Measurements from ENCODE around the gene PLPPR3. TPM values are rescaled to one million over a fixed set of nuclear protein-coding genes. Genes with fewer than 3 reads are reported as not detected.

The PLPPR3 gene
- total RNA-seq, 1 donor, result 0.36 TPM

DNA sequence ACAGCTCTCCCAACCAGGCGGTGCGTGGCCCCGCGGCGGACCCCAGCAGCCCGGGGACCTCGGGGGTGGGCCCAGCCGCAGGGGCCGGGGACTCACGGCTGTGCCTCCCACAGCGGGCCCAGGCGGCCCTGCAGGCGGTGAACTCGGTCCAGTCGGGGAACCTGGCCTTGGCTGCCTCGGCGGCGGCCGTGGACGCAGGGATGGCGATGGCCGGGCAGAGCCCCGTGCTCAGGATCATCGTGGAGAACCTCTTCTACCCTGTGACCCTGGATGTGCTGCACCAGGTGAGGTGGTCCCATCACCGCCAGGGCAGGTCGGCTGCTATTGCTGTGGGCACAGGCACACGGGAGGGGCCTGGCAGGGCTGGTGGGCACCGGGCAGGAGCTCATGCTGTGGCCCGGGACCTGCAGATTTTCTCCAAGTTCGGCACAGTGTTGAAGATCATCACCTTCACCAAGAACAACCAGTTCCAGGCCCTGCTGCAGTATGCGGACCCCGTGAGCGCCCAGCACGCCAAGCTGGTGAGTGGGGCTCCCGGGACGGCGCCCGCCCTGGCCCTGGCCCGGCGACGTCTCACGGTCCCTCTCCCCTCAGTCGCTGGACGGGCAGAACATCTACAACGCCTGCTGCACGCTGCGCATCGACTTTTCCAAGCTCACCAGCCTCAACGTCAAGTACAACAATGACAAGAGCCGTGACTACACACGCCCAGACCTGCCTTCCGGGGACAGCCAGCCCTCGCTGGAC, 17.2 kb downstream of the PLPPR3 start:
- Histone ChIP-seq H3K27ac (ENCODE audit: low read depth, low read length) (no peak overlapping the region), H2AFZ (ENCODE audit: low read length) (no peak overlapping the region), H3K36me3 (ENCODE audit: insufficient read depth, low read length) (peaks cover 88% of the 10 kb centered on the region), H3K9me3 (ENCODE audit: low read depth, low read length) (no peaks in the 10 kb centered on the region), H3K4me2 (ENCODE audit: insufficient read depth, low read length) (no peak overlapping the region), H3K4me1 (ENCODE audit: insufficient read depth, low read length) (peaks cover 32% of the 10 kb centered on the region), H3K4me3 (ENCODE audit: insufficient read depth, low read length) (no peak overlapping the region), H3K27me3 (ENCODE audit: insufficient read depth, low read length) (no peaks in the 10 kb centered on the region), H4K20me1 (ENCODE audit: insufficient read depth, low read length) (peaks cover 95% of the 10 kb centered on the region), H3K79me2 (ENCODE audit: insufficient read depth, low read length) (peaks cover 98% of the 10 kb centered on the region)
- TF ChIP-seq, protein P1, sequence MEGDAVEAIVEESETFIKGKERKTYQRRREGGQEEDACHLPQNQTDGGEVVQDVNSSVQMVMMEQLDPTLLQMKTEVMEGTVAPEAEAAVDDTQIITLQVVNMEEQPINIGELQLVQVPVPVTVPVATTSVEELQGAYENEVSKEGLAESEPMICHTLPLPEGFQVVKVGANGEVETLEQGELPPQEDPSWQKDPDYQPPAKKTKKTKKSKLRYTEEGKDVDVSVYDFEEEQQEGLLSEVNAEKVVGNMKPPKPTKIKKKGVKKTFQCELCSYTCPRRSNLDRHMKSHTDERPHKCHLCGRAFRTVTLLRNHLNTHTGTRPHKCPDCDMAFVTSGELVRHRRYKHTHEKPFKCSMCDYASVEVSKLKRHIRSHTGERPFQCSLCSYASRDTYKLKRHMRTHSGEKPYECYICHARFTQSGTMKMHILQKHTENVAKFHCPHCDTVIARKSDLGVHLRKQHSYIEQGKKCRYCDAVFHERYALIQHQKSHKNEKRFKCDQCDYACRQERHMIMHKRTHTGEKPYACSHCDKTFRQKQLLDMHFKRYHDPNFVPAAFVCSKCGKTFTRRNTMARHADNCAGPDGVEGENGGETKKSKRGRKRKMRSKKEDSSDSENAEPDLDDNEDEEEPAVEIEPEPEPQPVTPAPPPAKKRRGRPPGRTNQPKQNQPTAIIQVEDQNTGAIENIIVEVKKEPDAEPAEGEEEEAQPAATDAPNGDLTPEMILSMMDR (IDR thresholded peaks at IDR 0.05; ENCODE audit: extremely low read depth, low read depth, low read length), result no peak
- peak; percentile 85 for DNase-seq (ENCODE audit: insufficient read length, low spot score, missing footprints)

DNA sequence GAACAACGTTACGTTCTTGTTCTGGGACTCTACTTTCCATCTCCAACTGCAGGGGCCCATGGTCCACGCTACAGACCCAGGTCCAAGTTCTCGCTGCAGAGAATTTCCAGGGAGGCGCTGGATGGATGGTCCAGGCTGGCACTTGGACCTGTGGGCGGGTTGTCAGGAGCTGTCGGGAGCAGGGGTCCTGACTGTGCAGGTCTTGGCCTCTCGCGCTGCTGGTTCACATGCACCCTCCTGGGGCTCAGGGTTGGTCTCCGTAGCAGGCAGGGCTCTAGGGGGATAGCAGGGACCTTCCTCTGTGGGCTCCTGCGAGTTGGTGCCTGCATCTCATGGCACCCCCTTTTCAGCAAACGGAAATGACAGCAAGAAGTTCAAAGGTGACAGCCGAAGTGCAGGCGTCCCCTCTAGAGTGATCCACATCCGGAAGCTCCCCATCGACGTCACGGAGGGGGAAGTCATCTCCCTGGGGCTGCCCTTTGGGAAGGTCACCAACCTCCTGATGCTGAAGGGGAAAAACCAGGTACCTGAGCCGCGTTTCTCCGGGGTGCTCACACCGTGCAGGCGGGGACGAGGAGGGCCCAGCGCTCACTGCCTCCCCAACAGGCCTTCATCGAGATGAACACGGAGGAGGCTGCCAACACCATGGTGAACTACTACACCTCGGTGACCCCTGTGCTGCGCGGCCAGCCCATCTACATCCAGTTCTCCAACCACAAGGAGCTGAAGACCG, 17.9 kb downstream of the PLPPR3 start:
- Histone ChIP-seq H3K4me2 (ENCODE audit: insufficient read depth, low read length) (no peak overlapping the region), H3K79me2 (ENCODE audit: insufficient read depth, low read length) (peaks cover 100% of the 10 kb centered on the region), H3K4me1 (ENCODE audit: insufficient read depth, low read length) (peaks cover 36% of the 10 kb centered on the region), H3K4me3 (ENCODE audit: insufficient read depth, low read length) (no peak overlapping the region), H3K36me3 (ENCODE audit: insufficient read depth, low read length) (peaks cover 86% of the 10 kb centered on the region), H3K9me3 (ENCODE audit: low read depth, low read length) (no peaks in the 10 kb centered on the region), H3K27me3 (ENCODE audit: insufficient read depth, low read length) (no peaks in the 10 kb centered on the region), H4K20me1 (ENCODE audit: insufficient read depth, low read length) (peaks cover 95% of the 10 kb centered on the region), H3K27ac (ENCODE audit: low read depth, low read length) (no peak overlapping the region), H2AFZ (ENCODE audit: low read length) (no peak overlapping the region)
- TF ChIP-seq, protein P1 (IDR thresholded peaks at IDR 0.05; ENCODE audit: extremely low read depth, low read depth, low read length), result no peak
- DNase-seq (ENCODE audit: insufficient read length, low spot score, missing footprints), result peak; percentile 89

DNA sequence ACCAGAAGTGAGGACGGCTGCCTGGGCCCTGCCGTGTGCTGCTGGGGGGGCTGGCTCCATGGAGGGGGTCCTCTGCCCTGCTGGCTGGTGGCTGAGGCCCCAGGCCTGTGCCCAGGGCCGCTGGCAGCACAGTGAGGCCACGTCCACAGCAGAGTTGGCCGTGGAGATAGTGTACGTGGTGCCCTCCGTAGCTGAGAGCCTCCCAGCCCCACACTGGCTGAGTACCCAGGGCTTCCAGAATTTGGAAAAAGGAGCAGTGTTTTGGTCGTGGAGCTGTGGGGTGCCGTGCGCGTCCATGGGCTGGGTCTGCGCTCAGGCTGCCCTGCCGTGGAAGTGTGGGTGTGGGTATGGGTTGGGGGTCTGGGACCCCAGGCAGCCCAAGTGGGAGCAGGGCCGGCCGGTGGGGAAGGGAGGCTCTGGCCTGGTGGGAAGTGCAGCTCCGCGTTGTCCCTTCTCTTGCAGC, 18.6 kb downstream of the PLPPR3 start:
- DNase-seq (ENCODE audit: insufficient read length, low spot score, missing footprints), result peak; percentile 93
- peaks cover 100% of the 10 kb centered on the region for H3K79me2 ChIP-seq (ENCODE audit: insufficient read depth, low read length)
- no peaks in the 10 kb centered on the region for H3K9me3 ChIP-seq (ENCODE audit: low read depth, low read length)
- H3K4me3 ChIP-seq (ENCODE audit: insufficient read depth, low read length), result no peak overlapping the region
- no peak overlapping the region for H2AFZ ChIP-seq (ENCODE audit: low read length)
- peaks cover 81% of the 10 kb centered on the region for H3K36me3 ChIP-seq (ENCODE audit: insufficient read depth, low read length)
- peaks cover 98% of the 10 kb centered on the region for H4K20me1 ChIP-seq (ENCODE audit: insufficient read depth, low read length)
- TF ChIP-seq, protein P1 (IDR thresholded peaks at IDR 0.05; ENCODE audit: extremely low read depth, low read depth, low read length), result no peak
- peak overlapping the region; percentile 28 for H3K27ac ChIP-seq (ENCODE audit: low read depth, low read length)
- H3K4me2 ChIP-seq (ENCODE audit: insufficient read depth, low read length), result peak overlapping the region; percentile 88
- no peaks in the 10 kb centered on the region for H3K27me3 ChIP-seq (ENCODE audit: insufficient read depth, low read length)
- H3K4me1 ChIP-seq (ENCODE audit: insufficient read depth, low read length), result peaks cover 36% of the 10 kb centered on the region
